GM12878 (cell line): ENCODE data around the gene COL5A1.

Experiments used
- CBX5 ChIP-seq: sonication (generic); IDR thresholded peaks from 2 replicates; pipeline ENCODE4 v1.6.1; 2016; ENCODE audit warnings: low read depth, moderate library complexity, mild to moderate bottlenecking, inconsistent platforms
- CEBPB ChIP-seq, 2 experiments: fragments of 150-350 bp in 1 of 2; IDR thresholded peaks; 2 replicates each; pipeline ENCODE4 v1.6.1; 2012 to 2014; ENCODE audit warnings: low read depth in 2 of 2, low read length in 2 of 2, borderline replicate concordance in 1 of 2, inconsistent platforms in 1 of 2
- CHD1 ChIP-seq: IDR thresholded peaks from 2 replicates; pipeline ENCODE4 v1.6.1; 2012; ENCODE audit warnings: low read depth, low read length, improper control_type of control experiment
- CHD2 ChIP-seq: IDR thresholded peaks from 2 replicates; pipeline ENCODE4 v1.6.1; 2011; ENCODE audit warnings: low read depth, low read length, improper control_type of control experiment, borderline replicate concordance
- CREB1 ChIP-seq: IDR thresholded peaks from 2 replicates; pipeline ENCODE4 v1.6.1; 2012; ENCODE audit warnings: low read depth, mild to moderate bottlenecking, inconsistent platforms
- CTCF ChIP-seq, 3 experiments: IDR thresholded peaks in 2 of 3; conservative IDR thresholded peaks in 1 of 3; 2 replicates each; pipeline ENCODE4 v1.5.1; 2011; ENCODE audit warnings: low read depth in 3 of 3, low read length in 3 of 3, mild to moderate bottlenecking in 3 of 3, control low read depth in 2 of 3, moderate library complexity in 2 of 3, inconsistent platforms in 1 of 3, mixed read lengths in 1 of 3; ENCODE audit not compliant: control insufficient read depth in 2 of 3, insufficient read depth in 1 of 3; ENCODE audit errors: extremely low read depth in 1 of 3
- ESRRA ChIP-seq: IDR thresholded peaks from 2 replicates; pipeline ENCODE4 v1.6.1; 2012; ENCODE audit warnings: mild to moderate bottlenecking, low read length, improper control_type of control experiment
- FOXK2 ChIP-seq: fragments of 450-650 bp; IDR thresholded peaks from 2 replicates; pipeline ENCODE4 v1.6.1; 2017; ENCODE audit warnings: mild to moderate bottlenecking, moderate library complexity
- JUNB ChIP-seq: IDR thresholded peaks from 2 replicates; pipeline ENCODE4 v1.6.1; 2016; ENCODE audit warnings: antibody characterized with exemption, mild to moderate bottlenecking
- SIN3A ChIP-seq: IDR thresholded peaks from 2 replicates; pipeline ENCODE4 v1.6.1; 2012; ENCODE audit warnings: low read depth, low read length, improper control_type of control experiment
- ZBTB4 ChIP-seq: fragments of 450-650 bp; formaldehyde crosslinking; IDR thresholded peaks from 2 replicates; pipeline ENCODE4 v1.4.0; 2022; ENCODE audit warnings: mild to moderate bottlenecking, moderate library complexity
- ZNF24 ChIP-seq: fragments of 450-650 bp; IDR thresholded peaks from 2 replicates; pipeline ENCODE4 v1.6.1; 2017; ENCODE audit warnings: antibody characterized with exemption, mild to moderate bottlenecking

GRCh38 chr9:134827993-134828392 is 186.4 kb downstream of the COL5A1 start:
- TF ChIP-seq FOXK2 = no peak
- no peak for TF ChIP-seq SIN3A
- TF ChIP-seq CTCF (IDR thresholded peaks at IDR 0.05 in 2 of 3, conservative IDR thresholded peaks at IDR 0.05 in 1 of 3; ENCODE audit: control insufficient read depth in 2 of 3, extremely low read depth in 1 of 3, insufficient read depth in 1 of 3, low read depth in 3 of 3, low read length in 3 of 3) = no peak
- no peak for TF ChIP-seq JUNB
- TF ChIP-seq CHD2 = no peak
- TF ChIP-seq ZNF24 = no peak
- no peak for TF ChIP-seq ESRRA
- no peak for TF ChIP-seq CBX5
- TF ChIP-seq CEBPB (IDR thresholded peaks at IDR 0.05; ENCODE audit: borderline replicate concordance in 1 of 2, low read depth in 2 of 2, low read length in 2 of 2) = no peak
- TF ChIP-seq CHD1 = no peak
- TF ChIP-seq CREB1 = no peak
- no peak for TF ChIP-seq ZBTB4 (CRISPR knock-in tag)
